K562 (cell line): ENCODE data around the gene TRAPPC2L. TPM values are rescaled to one million over a fixed set of nuclear protein-coding genes. Genes with fewer than 3 reads are reported as not detected.
A peak's percentile ranks its signal among the peaks of the same experiment; 100 is the strongest.

Source experiments
- BRCA1 ChIP-seq, 2 experiments: fragments of 450-650 bp in 1 of 2; sonication (generic) in 1 of 2; formaldehyde crosslinking in 1 of 2; IDR thresholded peaks; 2 replicates each; pipeline versions ENCODE4 v1.5.0 to v1.6.1; 2017 to 2020; ENCODE audit warnings: mild to moderate bottlenecking in 1 of 2, missing genetic modification reagents in 1 of 2
- CHCHD3 ChIP-seq: fragments of 250-450 bp; sonication (Bioruptor Pico); IDR thresholded peaks from 2 replicates; pipeline ENCODE4 v2.1.2; 2022; ENCODE audit warnings: mild to moderate bottlenecking
- CREM ChIP-seq: IDR thresholded peaks from 2 replicates; pipeline ENCODE4 v1.6.1; 2014; ENCODE audit warnings: antibody characterized with exemption, low read depth
- ELF2 ChIP-seq: fragments of 250-450 bp; sonication (Bioruptor Pico); IDR thresholded peaks from 2 replicates; pipeline ENCODE4 v1.5.0; 2021; ENCODE audit warnings: mild to moderate bottlenecking
- FOXA3 ChIP-seq, 2 experiments: fragments of 450-650 bp in 1 of 2; sonication (generic) in 1 of 2; formaldehyde crosslinking; IDR thresholded peaks in 1 of 2; conservative IDR thresholded peaks in 1 of 2; 2 replicates each; pipeline versions ENCODE4 v1.4.0 to v1.8.0; 2020 to 2022; ENCODE audit warnings: mild to moderate bottlenecking in 2 of 2, missing genetic modification reagents in 1 of 2
- GTF2A2 ChIP-seq: IDR thresholded peaks from 2 replicates; pipeline ENCODE4 v1.6.1; 2016; ENCODE audit warnings: mild to moderate bottlenecking, missing genetic modification characterization, missing compliant biosample characterization
- HDAC3 ChIP-seq: fragments of 450-650 bp; IDR thresholded peaks from 2 replicates; pipeline ENCODE4 v1.6.1; 2018; ENCODE audit warnings: borderline replicate concordance, mild to moderate bottlenecking, moderate library complexity; ENCODE audit not compliant: partially characterized antibody
- KDM2B ChIP-seq: fragments of 250-450 bp; sonication (Bioruptor Pico); IDR thresholded peaks from 2 replicates; pipeline ENCODE4 v1.8.0; 2021; ENCODE audit warnings: mild to moderate bottlenecking, moderate library complexity
- KDM5B ChIP-seq: fragments of 200-600 bp; sonication (generic); IDR thresholded peaks from 2 replicates; pipeline ENCODE4 v1.6.1; 2012; ENCODE audit warnings: low read depth, mild to moderate bottlenecking, moderate library complexity, low read length, control low read depth, inconsistent platforms; ENCODE audit not compliant: insufficient replicate concordance
- KLF6 ChIP-seq: fragments of 250-450 bp; sonication (Bioruptor Pico); IDR thresholded peaks from 2 replicates; pipeline ENCODE4 v1.4.0; 2020; ENCODE audit warnings: mild to moderate bottlenecking, moderate library complexity, borderline replicate concordance
- PHB2 ChIP-seq: fragments of 450-650 bp; IDR thresholded peaks from 2 replicates; pipeline ENCODE4 v1.6.1; 2017; ENCODE audit warnings: low read depth
- POLR2AphosphoS5 ChIP-seq: IDR thresholded peaks from 2 replicates; pipeline ENCODE4 v1.6.1; 2011; ENCODE audit warnings: mild to moderate bottlenecking, low read depth, low read length, moderate library complexity; ENCODE audit not compliant: control insufficient read depth, insufficient read depth
- PREB ChIP-seq: sonication (generic); formaldehyde crosslinking; IDR thresholded peaks from 2 replicates; pipeline ENCODE4 v1.8.1; 2023; ENCODE audit warnings: mild to moderate bottlenecking, missing genetic modification reagents
- SMARCE1 ChIP-seq: fragments of 450-650 bp; IDR thresholded peaks from 2 replicates; pipeline ENCODE4 v1.7.1; 2016; ENCODE audit warnings: mild to moderate bottlenecking
- TBP ChIP-seq: optimal IDR thresholded peaks from 2 replicates; pipeline ENCODE3; 2011; ENCODE audit warnings: low read depth, low read length, improper control_type of control experiment
- TCF7 ChIP-seq: sonication (generic); IDR thresholded peaks from 2 replicates; pipeline ENCODE4 v1.6.1; 2016; ENCODE audit warnings: antibody characterized with exemption, borderline replicate concordance
- TRIM24 ChIP-seq, 2 experiments: fragments of 450-650 bp; IDR thresholded peaks; 2 replicates each; pipeline ENCODE4 v1.6.1; 2016
- ZNF143 ChIP-seq: sonication (generic); formaldehyde crosslinking; IDR thresholded peaks from 2 replicates; pipeline ENCODE4 v1.9.0; 2022; ENCODE audit warnings: mild to moderate bottlenecking, missing genetic modification reagents
- ZNF354B ChIP-seq: fragments of 250-450 bp; sonication (Bioruptor Pico); IDR thresholded peaks from 2 replicates; pipeline ENCODE4 v1.4.0; 2020
- polyA plus RNA-seq, 8 experiments: library from polyadenylated mRNA; depleted of rRNA in 4 of 8; stranded (reverse) in 5 of 8; unstranded in 3 of 8; fragments of >200 nt; fragmentation: Nextera tagmentation in 2 of 8; fragmentation: Illumina TruSeq in 1 of 8; extraction: Ambion mirVana in 2 of 8; extraction: Trizol in 1 of 8; gene quantifications; 2 replicates each; pipeline versions ENCODE4 v1.2.1 to v1.2.3, GENCODE V29; 2011 to 2014; ENCODE audit warnings: inconsistent platforms in 1 of 8, missing spikeins in 1 of 8
- total RNA-seq, 7 experiments: library from RNA; depleted of rRNA in 6 of 7; stranded (reverse); fragments of >200 nt in 6 of 7; fragmentation: Illumina TruSeq in 2 of 7; extraction: Trizol in 2 of 7; gene quantifications; 2 replicates each; pipeline versions ENCODE4 v1.2.1 to v1.2.3, GENCODE V29; 2011 to 2021; ENCODE audit warnings: low replicate concordance in 1 of 7
- TF ChIP-seq, protein P1 (sequence below): fragments of 450-650 bp; formaldehyde crosslinking; IDR thresholded peaks from 2 replicates; pipeline ENCODE4 v1.4.0; 2022; ENCODE audit warnings: missing genetic modification characterization
- TF ChIP-seq, protein P2 (sequence below): sonication (generic); formaldehyde crosslinking; IDR thresholded peaks from 2 replicates; pipeline ENCODE4 v1.9.0; 2022; ENCODE audit warnings: mild to moderate bottlenecking, missing genetic modification reagents
- TF ChIP-seq, protein P3 (sequence below): fragments of 250-450 bp; sonication (Bioruptor Pico); IDR thresholded peaks from 2 replicates; pipeline ENCODE4 v1.4.0; 2020; ENCODE audit warnings: mild to moderate bottlenecking, moderate library complexity

TRAPPC2L gene
- total and polyA plus RNA-seq, 9 of the 15 experiments (the other 6 are each of a cell fraction or from before 2014, with no cell fraction given), result 60.4 to 398 (median 97.5) TPM

GRCh38 chr16:88810912-88811768 lies 45.8 kb upstream of the TRAPPC2L start (continued):
- TF ChIP-seq ZNF354B (CRISPR knock-in tag), result no peak
- peak; percentile 40; the same call in 1 of the 2 replicates for TF ChIP-seq CREM
- TF ChIP-seq TBP, result no peak
- TF ChIP-seq KDM5B, result peak; percentile 17
- TF ChIP-seq KLF6, result no peak
- peak; percentile 95 for TF ChIP-seq ELF2 (CRISPR knock-in tag)
- TF ChIP-seq TRIM24 (IDR thresholded peaks at IDR 0.05), result no peak
- TF ChIP-seq POLR2AphosphoS5, result peak; percentile 38
- TF ChIP-seq GTF2A2 (tag), result no peak
- TF ChIP-seq TCF7, result no peak
- TF ChIP-seq CHCHD3 (CRISPR knock-in tag), result no peak
- TF ChIP-seq PREB (CRISPR knock-in tag), result no peak
- TF ChIP-seq BRCA1 (IDR thresholded peaks at IDR 0.05), result no peak
- peak; percentile 88; the same call in 1 of the 2 replicates for TF ChIP-seq BRCA1 (CRISPR knock-in tag; IDR thresholded peaks at IDR 0.05)
- TF ChIP-seq PHB2, result no peak
- TF ChIP-seq, protein P1, sequence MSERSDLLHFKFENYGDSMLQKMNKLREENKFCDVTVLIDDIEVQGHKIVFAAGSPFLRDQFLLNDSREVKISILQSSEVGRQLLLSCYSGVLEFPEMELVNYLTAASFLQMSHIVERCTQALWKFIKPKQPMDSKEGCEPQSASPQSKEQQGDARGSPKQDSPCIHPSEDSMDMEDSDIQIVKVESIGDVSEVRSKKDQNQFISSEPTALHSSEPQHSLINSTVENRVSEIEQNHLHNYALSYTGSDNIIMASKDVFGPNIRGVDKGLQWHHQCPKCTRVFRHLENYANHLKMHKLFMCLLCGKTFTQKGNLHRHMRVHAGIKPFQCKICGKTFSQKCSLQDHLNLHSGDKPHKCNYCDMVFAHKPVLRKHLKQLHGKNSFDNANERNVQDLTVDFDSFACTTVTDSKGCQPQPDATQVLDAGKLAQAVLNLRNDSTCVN (CRISPR knock-in tag), result no peak
- TF ChIP-seq, protein P2, sequence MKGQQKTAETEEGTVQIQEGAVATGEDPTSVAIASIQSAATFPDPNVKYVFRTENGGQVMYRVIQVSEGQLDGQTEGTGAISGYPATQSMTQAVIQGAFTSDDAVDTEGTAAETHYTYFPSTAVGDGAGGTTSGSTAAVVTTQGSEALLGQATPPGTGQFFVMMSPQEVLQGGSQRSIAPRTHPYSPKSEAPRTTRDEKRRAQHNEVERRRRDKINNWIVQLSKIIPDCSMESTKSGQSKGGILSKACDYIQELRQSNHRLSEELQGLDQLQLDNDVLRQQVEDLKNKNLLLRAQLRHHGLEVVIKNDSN (CRISPR knock-in tag), result peak; percentile 95
- TF ChIP-seq, protein P3, sequence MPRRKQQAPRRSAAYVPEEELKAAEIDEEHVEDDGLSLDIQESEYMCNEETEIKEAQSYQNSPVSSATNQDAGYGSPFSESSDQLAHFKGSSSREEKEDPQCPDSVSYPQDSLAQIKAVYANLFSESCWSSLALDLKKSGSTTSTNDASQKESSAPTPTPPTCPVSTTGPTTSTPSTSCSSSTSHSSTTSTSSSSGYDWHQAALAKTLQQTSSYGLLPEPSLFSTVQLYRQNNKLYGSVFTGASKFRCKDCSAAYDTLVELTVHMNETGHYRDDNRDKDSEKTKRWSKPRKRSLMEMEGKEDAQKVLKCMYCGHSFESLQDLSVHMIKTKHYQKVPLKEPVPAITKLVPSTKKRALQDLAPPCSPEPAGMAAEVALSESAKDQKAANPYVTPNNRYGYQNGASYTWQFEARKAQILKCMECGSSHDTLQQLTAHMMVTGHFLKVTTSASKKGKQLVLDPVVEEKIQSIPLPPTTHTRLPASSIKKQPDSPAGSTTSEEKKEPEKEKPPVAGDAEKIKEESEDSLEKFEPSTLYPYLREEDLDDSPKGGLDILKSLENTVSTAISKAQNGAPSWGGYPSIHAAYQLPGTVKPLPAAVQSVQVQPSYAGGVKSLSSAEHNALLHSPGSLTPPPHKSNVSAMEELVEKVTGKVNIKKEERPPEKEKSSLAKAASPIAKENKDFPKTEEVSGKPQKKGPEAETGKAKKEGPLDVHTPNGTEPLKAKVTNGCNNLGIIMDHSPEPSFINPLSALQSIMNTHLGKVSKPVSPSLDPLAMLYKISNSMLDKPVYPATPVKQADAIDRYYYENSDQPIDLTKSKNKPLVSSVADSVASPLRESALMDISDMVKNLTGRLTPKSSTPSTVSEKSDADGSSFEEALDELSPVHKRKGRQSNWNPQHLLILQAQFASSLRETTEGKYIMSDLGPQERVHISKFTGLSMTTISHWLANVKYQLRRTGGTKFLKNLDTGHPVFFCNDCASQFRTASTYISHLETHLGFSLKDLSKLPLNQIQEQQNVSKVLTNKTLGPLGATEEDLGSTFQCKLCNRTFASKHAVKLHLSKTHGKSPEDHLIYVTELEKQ (CRISPR knock-in tag), result no peak
- no peak for TF ChIP-seq SMARCE1
- TF ChIP-seq HDAC3, result no peak
- peak in 1 of 2 experiments; percentile 59; a peak in 1 of 4 replicates for TF ChIP-seq FOXA3 (CRISPR knock-in tag; conservative IDR thresholded peaks at IDR 0.05 in 1 of 2, IDR thresholded peaks at IDR 0.05 in 1 of 2)
- 0 out of 2 replicates have a peak, but pooled peaks have one; percentile 22 for TF ChIP-seq ZNF143 (CRISPR knock-in tag)
- 0 out of 2 replicates have a peak, but pooled peaks have one; percentile 8 for TF ChIP-seq KDM2B (CRISPR knock-in tag)
